ENCODE measurements around the gene GPC5.

DNA sequence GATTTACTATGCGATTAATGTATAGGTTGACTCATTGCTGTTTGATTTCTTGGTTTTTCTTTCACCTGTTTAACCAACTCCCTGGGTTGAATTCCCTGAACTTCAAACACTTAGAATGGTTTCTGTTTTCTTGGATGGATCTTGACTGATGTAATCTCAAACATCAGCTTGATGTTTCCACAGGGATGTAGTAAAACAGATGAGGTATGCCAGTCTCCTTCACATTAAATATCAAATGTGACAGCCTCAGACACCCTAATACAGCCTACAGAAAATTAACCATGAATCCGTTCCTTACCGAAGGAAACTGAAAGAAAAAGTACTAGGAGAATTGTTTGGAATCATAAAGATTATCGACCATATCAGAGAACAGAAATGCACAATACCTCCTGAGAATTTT, 631.2 kb downstream of the GPC5 start:
- no peak for TF ChIP-seq MAX (IDR thresholded peaks at IDR 0.05)
- TF ChIP-seq YY1 (IDR thresholded peaks at IDR 0.05; ENCODE audit: low read depth), result no peak
- TF ChIP-seq, protein P1, sequence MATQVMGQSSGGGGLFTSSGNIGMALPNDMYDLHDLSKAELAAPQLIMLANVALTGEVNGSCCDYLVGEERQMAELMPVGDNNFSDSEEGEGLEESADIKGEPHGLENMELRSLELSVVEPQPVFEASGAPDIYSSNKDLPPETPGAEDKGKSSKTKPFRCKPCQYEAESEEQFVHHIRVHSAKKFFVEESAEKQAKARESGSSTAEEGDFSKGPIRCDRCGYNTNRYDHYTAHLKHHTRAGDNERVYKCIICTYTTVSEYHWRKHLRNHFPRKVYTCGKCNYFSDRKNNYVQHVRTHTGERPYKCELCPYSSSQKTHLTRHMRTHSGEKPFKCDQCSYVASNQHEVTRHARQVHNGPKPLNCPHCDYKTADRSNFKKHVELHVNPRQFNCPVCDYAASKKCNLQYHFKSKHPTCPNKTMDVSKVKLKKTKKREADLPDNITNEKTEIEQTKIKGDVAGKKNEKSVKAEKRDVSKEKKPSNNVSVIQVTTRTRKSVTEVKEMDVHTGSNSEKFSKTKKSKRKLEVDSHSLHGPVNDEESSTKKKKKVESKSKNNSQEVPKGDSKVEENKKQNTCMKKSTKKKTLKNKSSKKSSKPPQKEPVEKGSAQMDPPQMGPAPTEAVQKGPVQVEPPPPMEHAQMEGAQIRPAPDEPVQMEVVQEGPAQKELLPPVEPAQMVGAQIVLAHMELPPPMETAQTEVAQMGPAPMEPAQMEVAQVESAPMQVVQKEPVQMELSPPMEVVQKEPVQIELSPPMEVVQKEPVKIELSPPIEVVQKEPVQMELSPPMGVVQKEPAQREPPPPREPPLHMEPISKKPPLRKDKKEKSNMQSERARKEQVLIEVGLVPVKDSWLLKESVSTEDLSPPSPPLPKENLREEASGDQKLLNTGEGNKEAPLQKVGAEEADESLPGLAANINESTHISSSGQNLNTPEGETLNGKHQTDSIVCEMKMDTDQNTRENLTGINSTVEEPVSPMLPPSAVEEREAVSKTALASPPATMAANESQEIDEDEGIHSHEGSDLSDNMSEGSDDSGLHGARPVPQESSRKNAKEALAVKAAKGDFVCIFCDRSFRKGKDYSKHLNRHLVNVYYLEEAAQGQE (IDR thresholded peaks at IDR 0.05; ENCODE audit: low read depth), result no peak
